ENCODE measurements around the gene SDF2L1. TPM values are rescaled to one million over a fixed set of nuclear protein-coding genes. Genes with fewer than 3 reads are reported as not detected.

Gene SDF2L1
- total and polyA plus RNA-seq, 2 of the 13 experiments (the other 11 are each of a cell fraction or from before 2014, with no cell fraction given), result 18.0 to 57.4 TPM

- TF ChIP-seq ZNF407 (CRISPR knock-in tag; IDR thresholded peaks at IDR 0.05; ENCODE audit: not compliant biosample characterization) (no peak), KMT2B (CRISPR knock-in tag; IDR thresholded peaks at IDR 0.05) (no peak), ZNF878 (CRISPR knock-in tag; IDR thresholded peaks at IDR 0.05) (no peak), DMTF1 (CRISPR knock-in tag; IDR thresholded peaks at IDR 0.05) (no peak), RBAK (CRISPR knock-in tag; IDR thresholded peaks at IDR 0.05) (no peak), REPIN1 (CRISPR knock-in tag; IDR thresholded peaks at IDR 0.05; ENCODE audit: borderline replicate concordance, low read depth) (no peak), ZNF790 (CRISPR knock-in tag; IDR thresholded peaks at IDR 0.05; ENCODE audit: borderline replicate concordance) (no peak), ZNF710 (CRISPR knock-in tag; IDR thresholded peaks at IDR 0.05; ENCODE audit: borderline replicate concordance) (no peak)
Measured at GRCh38 chr22:21674638-21675245, 32.6 kb downstream of the SDF2L1 start (continued).
